ENCODE results near the gene KCNB1. TPM values are rescaled to one million over a fixed set of nuclear protein-coding genes. Genes with fewer than 3 reads are reported as not detected.

The KCNB1 gene
- total and polyA plus RNA-seq, 2 donors (not counting 1 experiment from before 2014, with no cell fraction given), result under 0.01 to 0.07 TPM

DNA sequence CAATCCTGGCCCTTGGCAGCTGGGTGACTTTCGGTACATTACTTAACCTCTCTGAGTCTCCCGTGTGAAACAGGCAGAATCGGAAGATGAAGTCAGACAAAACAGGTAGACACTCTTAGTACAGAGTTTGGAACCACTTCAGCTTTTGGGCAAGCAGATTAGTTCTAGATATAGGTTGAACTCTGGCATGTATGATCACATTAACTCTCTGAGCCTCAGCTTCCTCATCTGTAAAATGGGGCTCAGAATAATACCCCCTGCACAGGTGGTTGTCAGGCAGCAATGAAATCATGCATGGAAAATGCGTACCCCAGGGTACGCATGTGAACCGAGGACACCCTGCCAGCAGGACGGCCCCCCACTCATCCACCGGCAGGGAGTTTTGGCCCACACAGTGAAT, 87.7 kb downstream of the KCNB1 start:
- no peak overlapping the region for H3K4me2 ChIP-seq (ENCODE audit: extremely low read depth, insufficient read depth, low read length)

DNA sequence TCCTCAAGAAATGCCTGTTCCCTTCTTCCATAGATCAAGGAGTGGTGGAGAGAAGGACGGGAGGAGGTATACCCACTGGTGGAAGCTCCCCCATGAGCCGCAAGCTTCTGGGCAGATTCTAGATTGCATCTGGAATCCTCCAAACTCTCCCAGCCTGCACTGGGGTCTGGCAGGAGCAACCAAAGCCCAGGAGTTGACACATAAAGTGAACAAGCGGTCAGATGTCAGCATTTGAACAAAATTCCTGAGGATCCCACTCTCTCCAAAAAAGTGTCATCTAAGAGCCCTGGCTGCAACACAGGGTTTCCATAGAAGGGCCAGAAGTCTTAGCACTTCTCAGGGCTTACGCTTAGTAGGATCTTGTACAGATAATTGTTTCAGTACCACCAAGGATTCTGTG, 88.2 kb downstream of the KCNB1 start:
- Histone ChIP-seq H3K9ac (ENCODE audit: insufficient read depth, low read length) (no peak overlapping the region), H3K27ac (ENCODE audit: insufficient read depth, low read length) (no peak overlapping the region)

More for the DNA sequence above, 87.7 kb downstream of the KCNB1 start:
- no peak overlapping the region for H3K9ac ChIP-seq (ENCODE audit: insufficient read depth, low read length)
- H3K4me1 ChIP-seq (ENCODE audit: control insufficient read depth, extremely low read depth, insufficient read depth, low read length), result no peaks in the 10 kb centered on the region
- TF ChIP-seq, protein P1, sequence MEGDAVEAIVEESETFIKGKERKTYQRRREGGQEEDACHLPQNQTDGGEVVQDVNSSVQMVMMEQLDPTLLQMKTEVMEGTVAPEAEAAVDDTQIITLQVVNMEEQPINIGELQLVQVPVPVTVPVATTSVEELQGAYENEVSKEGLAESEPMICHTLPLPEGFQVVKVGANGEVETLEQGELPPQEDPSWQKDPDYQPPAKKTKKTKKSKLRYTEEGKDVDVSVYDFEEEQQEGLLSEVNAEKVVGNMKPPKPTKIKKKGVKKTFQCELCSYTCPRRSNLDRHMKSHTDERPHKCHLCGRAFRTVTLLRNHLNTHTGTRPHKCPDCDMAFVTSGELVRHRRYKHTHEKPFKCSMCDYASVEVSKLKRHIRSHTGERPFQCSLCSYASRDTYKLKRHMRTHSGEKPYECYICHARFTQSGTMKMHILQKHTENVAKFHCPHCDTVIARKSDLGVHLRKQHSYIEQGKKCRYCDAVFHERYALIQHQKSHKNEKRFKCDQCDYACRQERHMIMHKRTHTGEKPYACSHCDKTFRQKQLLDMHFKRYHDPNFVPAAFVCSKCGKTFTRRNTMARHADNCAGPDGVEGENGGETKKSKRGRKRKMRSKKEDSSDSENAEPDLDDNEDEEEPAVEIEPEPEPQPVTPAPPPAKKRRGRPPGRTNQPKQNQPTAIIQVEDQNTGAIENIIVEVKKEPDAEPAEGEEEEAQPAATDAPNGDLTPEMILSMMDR (conservative IDR thresholded peaks at IDR 0.05 in 1 of 2, IDR thresholded peaks at IDR 0.05 in 1 of 2; ENCODE audit: low read depth in 1 of 2, low read length in 2 of 2), result no peak
- TF ChIP-seq EZH2 (IDR thresholded peaks at IDR 0.05; ENCODE audit: low read length, missing control alignments), result peak; percentile 3
- H3K4me3 ChIP-seq (replicated peaks in 1 of 4; ENCODE audit: control extremely low read depth in 1 of 4, insufficient read depth in 1 of 4, low read depth in 3 of 4, low read length in 4 of 4), result no peak overlapping the region
- H3K79me2 ChIP-seq (ENCODE audit: control insufficient read depth, insufficient read depth, low read length), result no peaks in the 10 kb centered on the region
- H4K20me1 ChIP-seq (ENCODE audit: control insufficient read depth, extremely low read depth, insufficient read depth, low read length), result no peaks in the 10 kb centered on the region
- H3K9me3 ChIP-seq (ENCODE audit: control insufficient read depth, insufficient read depth, low read depth, low read length), result no peaks in the 10 kb centered on the region
- DNase-seq (ENCODE audit: low read depth in 2 of 2), result no peak
- H3K36me3 ChIP-seq (ENCODE audit: control insufficient read depth, insufficient read depth, low read length), result no peaks in the 10 kb centered on the region
- no peak overlapping the region for H3K27ac ChIP-seq (ENCODE audit: insufficient read depth, low read length)
- H2AFZ ChIP-seq (ENCODE audit: low read length), result no peak overlapping the region
- H3K27me3 ChIP-seq (ENCODE audit: control insufficient read depth, insufficient read depth, low read length), result peaks cover 18% of the 10 kb centered on the region

DNA sequence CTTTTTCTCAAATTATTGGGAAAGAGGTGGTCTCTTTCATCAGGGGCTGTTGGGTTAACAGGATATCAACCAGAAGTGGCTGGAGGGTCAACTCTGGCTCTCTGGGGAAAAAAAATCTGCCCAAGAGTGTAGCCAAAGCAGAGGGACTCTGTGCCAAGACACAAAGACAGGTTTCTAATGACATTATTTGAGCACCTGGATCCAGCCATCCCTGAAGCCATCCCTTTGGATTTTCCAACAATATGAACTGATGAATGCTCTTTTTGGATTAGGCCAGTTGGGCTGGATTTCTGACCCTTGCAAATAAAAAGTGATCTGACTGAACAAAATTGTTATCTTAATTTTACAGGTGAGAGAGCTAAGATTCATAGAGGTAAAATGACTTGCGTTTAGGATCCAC, 88.7 kb downstream of the KCNB1 start:
- no peaks in the 10 kb centered on the region for H3K79me2 ChIP-seq (ENCODE audit: control insufficient read depth, insufficient read depth, low read length)
- no peak overlapping the region for H3K27ac ChIP-seq (ENCODE audit: insufficient read depth, low read length)
- H3K4me1 ChIP-seq (ENCODE audit: control insufficient read depth, extremely low read depth, insufficient read depth, low read length), result no peaks in the 10 kb centered on the region
- no peak overlapping the region for H3K9ac ChIP-seq (ENCODE audit: insufficient read depth, low read length)
- no peaks in the 10 kb centered on the region for H3K36me3 ChIP-seq (ENCODE audit: control insufficient read depth, insufficient read depth, low read length)
- TF ChIP-seq, protein P1 (conservative IDR thresholded peaks at IDR 0.05 in 1 of 2, IDR thresholded peaks at IDR 0.05 in 1 of 2; ENCODE audit: low read depth in 1 of 2, low read length in 2 of 2), result no peak
- TF ChIP-seq EZH2 (IDR thresholded peaks at IDR 0.05; ENCODE audit: low read length, missing control alignments), result no peak
- DNase-seq (ENCODE audit: low read depth in 2 of 2), result no peak
- H3K4me2 ChIP-seq (ENCODE audit: extremely low read depth, insufficient read depth, low read length), result no peak overlapping the region
- no peaks in the 10 kb centered on the region for H4K20me1 ChIP-seq (ENCODE audit: control insufficient read depth, extremely low read depth, insufficient read depth, low read length)
- H3K9me3 ChIP-seq (ENCODE audit: control insufficient read depth, insufficient read depth, low read depth, low read length), result no peaks in the 10 kb centered on the region
- H3K4me3 ChIP-seq (replicated peaks in 1 of 4; ENCODE audit: control extremely low read depth in 1 of 4, insufficient read depth in 1 of 4, low read depth in 3 of 4, low read length in 4 of 4), result no peak overlapping the region
- H3K27me3 ChIP-seq (ENCODE audit: control insufficient read depth, insufficient read depth, low read length), result peaks cover 18% of the 10 kb centered on the region
- H2AFZ ChIP-seq (ENCODE audit: low read length), result no peak overlapping the region

More for the DNA sequence above, 88.2 kb downstream of the KCNB1 start:
- Histone ChIP-seq H3K27me3 (ENCODE audit: control insufficient read depth, insufficient read depth, low read length) (peaks cover 18% of the 10 kb centered on the region), H3K9me3 (ENCODE audit: control insufficient read depth, insufficient read depth, low read depth, low read length) (no peaks in the 10 kb centered on the region), H3K4me3 (replicated peaks in 1 of 4; ENCODE audit: control extremely low read depth in 1 of 4, insufficient read depth in 1 of 4, low read depth in 3 of 4, low read length in 4 of 4) (no peak overlapping the region), H4K20me1 (ENCODE audit: control insufficient read depth, extremely low read depth, insufficient read depth, low read length) (no peaks in the 10 kb centered on the region), H3K4me2 (ENCODE audit: extremely low read depth, insufficient read depth, low read length) (no peak overlapping the region), H3K79me2 (ENCODE audit: control insufficient read depth, insufficient read depth, low read length) (no peaks in the 10 kb centered on the region), H2AFZ (ENCODE audit: low read length) (no peak overlapping the region), H3K4me1 (ENCODE audit: control insufficient read depth, extremely low read depth, insufficient read depth, low read length) (no peaks in the 10 kb centered on the region), H3K36me3 (ENCODE audit: control insufficient read depth, insufficient read depth, low read length) (no peaks in the 10 kb centered on the region)
- TF ChIP-seq, protein P1 (conservative IDR thresholded peaks at IDR 0.05 in 1 of 2, IDR thresholded peaks at IDR 0.05 in 1 of 2; ENCODE audit: low read depth in 1 of 2, low read length in 2 of 2), result no peak
- no peak for TF ChIP-seq EZH2 (IDR thresholded peaks at IDR 0.05; ENCODE audit: low read length, missing control alignments)
- no peak for DNase-seq (ENCODE audit: low read depth in 2 of 2)

Data from fibroblast of lung (primary cell).